Psoas muscle (tissue), 8 donors: ENCODE results near the gene PRKCA. TPM values are rescaled to one million over a fixed set of nuclear protein-coding genes. Genes with fewer than 3 reads are reported as not detected.

Source experiments
- ATAC-seq, 4 donors: fragments of 200-7000 bp; cut with Tn5 transposase; one replicate each; pipeline ENCODE4 v1.9.1; 2020; ENCODE audit warnings: moderate library complexity in 3 of 4, mild to moderate bottlenecking in 2 of 4
- DNase-seq, 2 donors: peaks; one replicate each; pipeline ENCODE4 v3.0.0-alpha.2; 2020
- H3K27ac ChIP-seq: fragments of 200-600 bp; one replicate; pipeline ENCODE4 v1.8.0; 2022
- H3K27me3 ChIP-seq, 3 donors: fragments of 200-600 bp in 1 of 3; one replicate each; pipeline versions ENCODE4 v1.6.1 to v1.8.0; 2013 to 2022; ENCODE audit warnings: low read length in 2 of 3, mild to moderate bottlenecking in 2 of 3, moderate library complexity in 1 of 3; ENCODE audit not compliant: insufficient read depth in 3 of 3
- H3K36me3 ChIP-seq, 2 donors: fragments of 200-600 bp in 1 of 2; one replicate each; pipeline versions ENCODE4 v1.6.1 to v1.8.0; 2013 to 2022; ENCODE audit warnings: low read depth in 1 of 2, mild to moderate bottlenecking in 1 of 2, moderate library complexity in 1 of 2; ENCODE audit not compliant: insufficient read depth in 1 of 2
- H3K4me1 ChIP-seq: fragments of 200-600 bp; one replicate; pipeline ENCODE4 v1.8.0; 2022
- H3K4me3 ChIP-seq: fragments of 200-600 bp; one replicate; pipeline ENCODE4 v1.8.0; 2022; ENCODE audit warnings: mild to moderate bottlenecking
- H3K9me3 ChIP-seq: fragments of 200-600 bp; one replicate; pipeline ENCODE4 v1.8.0; 2022
- CTCF ChIP-seq: fragments of 200-600 bp; IDR thresholded peaks from one replicate; pipeline ENCODE4 v1.8.0; 2022; ENCODE audit warnings: antibody characterized with exemption
- WGBS, 3 donors: extraction: QIAGEN DNeasy Blood & Tissue Kit; methylation state at CpG; one replicate each; pipeline versions ENCODE4 v1.1.6 to v1.1.7; 2013; 5-methylcytosine and 5-hydroxymethylcytosine counted together
- intact Hi-C, 2 donors: fragments of 100-400 bp; cut with DNase I; formaldehyde crosslinking; loops; one replicate each; pipeline versions ENCODE4 v1.11.0 to v1.14.2; 2022
- polyA plus RNA-seq, 3 donors: library from polyadenylated mRNA; stranded (reverse); fragments of 200-250 nt; gene quantifications; one replicate each; pipeline ENCODE4 v1.2.3, GENCODE V29; 2013
- total RNA-seq, 4 donors: library from RNA; stranded (reverse); fragmentation: NEBNext Ultra II Directional in 2 of 4; extraction: Animal tissue kit (Norgen Biotek cat#: 25700) in 2 of 4; gene quantifications; one replicate each; pipeline versions ENCODE4 v1.2.1 to v1.2.4, GENCODE V29; 2021 to 2023
- donor health status: healthy with polysubstance abuse.
- donor health status: DM: no; HTN: no; CAD: no; lungs with moderate emphysema.
- donor health status: Bipolar disorder and iron deficiency.
- donor health status: healthy.
- donor health status: DM: yes; HTN: yes; CAD: no.
- donor health status: DM: no; HTN: no; CAD: no.
- donor health status: DM: no; HTN: no; CAD: no.
- donor health status: DM: yes; HTN: yes; CAD: no.

The PRKCA gene
- total and polyA plus RNA-seq, 7 donors: 0.35 to 15.5 (median 8.2) TPM

- 62 to 69% (median 64%) methylated on average over 14 of the region's 14 CpGs for WGBS, 3 donors
- ATAC-seq (no peak), DNase-seq (no peak)
- intact Hi-C loops: no loop called here
- H3K36me3 ChIP-seq: no peaks in the 10 kb centered on the region
- peaks cover 0 to 34% (median 13%) of the 10 kb centered on the region in 3 donors for H3K27me3 ChIP-seq
- H3K9me3 ChIP-seq: no peaks in the 10 kb centered on the region
- no peaks in the 10 kb centered on the region for H3K4me1 ChIP-seq
- no peak overlapping the region for H3K27ac ChIP-seq
- TF ChIP-seq CTCF: no peak
- H3K4me3 ChIP-seq: no peak overlapping the region
Measured at GRCh38 chr17:66831383-66832210, 529.2 kb downstream of the PRKCA start.

GRCh38 chr17:66833201-66833600 is 530.8 kb downstream of the PRKCA start:
- Histone ChIP-seq H3K4me3 (no peak overlapping the region), H3K4me1 (no peaks in the 10 kb centered on the region), H3K27me3 (peaks cover 0 to 37% (median 17%) of the 10 kb centered on the region in 3 donors), H3K36me3 (no peaks in the 10 kb centered on the region), H3K27ac (no peak overlapping the region), H3K9me3 (no peaks in the 10 kb centered on the region)
- no peak for ATAC-seq
- DNase-seq: no peak
- intact Hi-C loops: no loop called here
- no peak for TF ChIP-seq CTCF
- WGBS, 3 donors: 84 to 87% (median 85%) methylated on average over 4 of the region's 4 CpGs

GRCh38 chr17:66834426-66834918 is 532.1 kb downstream of the PRKCA start:
- no peak for TF ChIP-seq CTCF
- DNase-seq (no peak), ATAC-seq (no peak)
- Histone ChIP-seq H3K9me3 (no peaks in the 10 kb centered on the region), H3K4me1 (no peaks in the 10 kb centered on the region), H3K27ac (no peak overlapping the region), H3K4me3 (no peak overlapping the region), H3K36me3 (no peaks in the 10 kb centered on the region), H3K27me3 (peaks cover 0 to 37% (median 17%) of the 10 kb centered on the region in 3 donors)
- 36 to 38% (median 37%) methylated on average over 7 of the region's 7 CpGs for WGBS, 3 donors
- intact Hi-C loops: no loop called here

- no peak within 1 kb of the TSS for H3K27ac ChIP-seq
- no peaks in the 10 kb centered on the region for H3K9me3 ChIP-seq
- H3K4me1 ChIP-seq: no peaks in the 10 kb centered on the region
- H3K36me3 ChIP-seq: no peaks in the 10 kb centered on the region
- DNase-seq (no peak), ATAC-seq (no peak)
- peaks cover 0 to 37% (median 17%) of the 10 kb centered on the region in 3 donors for H3K27me3 ChIP-seq
- intact Hi-C loops: no loop called here
- TF ChIP-seq CTCF: no peak
- WGBS, 3 donors: 4 to 7% (median 6%) methylated on average over 31 to 57 of the region's 57 CpGs
- peak within 1 kb of the TSS; percentile 11 for H3K4me3 ChIP-seq
Measured at GRCh38 chr17:66834919-66835454, 532.6 kb downstream of the PRKCA start, which contains the start of gene CACNG5. CACNG5 (plus strand) TSS chr17:66835117; CDS start chr17:66877333, 42,216 bp downstream.
